ENCODE data around the gene IGSF8.

Gene IGSF8

DNA sequence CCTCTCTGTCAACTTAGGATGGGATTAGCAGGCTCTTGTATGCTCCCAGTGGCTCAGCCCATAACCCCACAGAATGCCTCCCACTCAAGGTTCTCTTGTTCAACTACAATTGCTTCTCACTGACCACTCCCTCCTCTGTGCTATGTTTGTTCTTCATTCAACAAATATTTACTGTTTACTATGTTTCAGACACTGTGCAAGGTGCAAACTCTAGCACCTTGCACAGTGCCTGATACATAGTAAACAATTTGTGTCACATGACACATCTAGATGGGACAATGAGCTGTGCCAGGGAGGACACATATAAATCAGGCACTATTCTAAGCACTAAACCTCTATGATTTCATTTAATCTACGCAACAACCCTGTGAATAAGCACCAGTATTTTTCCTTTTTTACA is 32.5 kb upstream of the IGSF8 start:
- no peak overlapping the region for H3K4me3 ChIP-seq (ENCODE audit: low read depth, low read length)
- no peak for TF ChIP-seq CTCF (IDR thresholded peaks at IDR 0.05; ENCODE audit: low read depth, low read length, missing control alignments)
- DNase-seq (ENCODE audit: low read depth), result no peak

- DNase-seq (ENCODE audit: low read depth), result no peak
- H3K4me3 ChIP-seq (ENCODE audit: low read depth, low read length), result no peak overlapping the region
- no peak for TF ChIP-seq CTCF (IDR thresholded peaks at IDR 0.05; ENCODE audit: low read depth, low read length, missing control alignments)
These were observed 32.1 kb upstream of the IGSF8 start for GRCh38 chr1:160130486-160130885.

DNA sequence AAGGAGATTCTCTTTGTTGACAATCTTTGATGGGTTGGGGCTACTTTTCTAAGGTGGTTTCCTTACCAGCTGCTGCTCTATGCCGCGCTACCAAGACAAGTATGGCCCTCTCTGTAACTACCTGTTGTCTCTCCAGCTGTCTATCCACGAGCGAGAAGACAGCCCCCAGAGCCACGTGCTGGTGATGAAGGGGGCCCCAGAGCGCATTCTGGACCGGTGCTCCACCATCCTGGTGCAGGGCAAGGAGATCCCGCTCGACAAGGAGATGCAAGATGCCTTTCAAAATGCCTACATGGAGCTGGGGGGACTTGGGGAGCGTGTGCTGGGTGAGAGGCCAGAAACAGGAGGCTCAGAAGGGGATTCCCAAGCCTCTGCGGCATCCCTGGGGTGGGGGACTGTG is 31.5 kb upstream of the IGSF8 start:
- no peak overlapping the region for H3K4me3 ChIP-seq (ENCODE audit: low read depth, low read length)
- no peak for DNase-seq (ENCODE audit: low read depth)
- no peak for TF ChIP-seq CTCF (IDR thresholded peaks at IDR 0.05; ENCODE audit: low read depth, low read length, missing control alignments)

- no peak for TF ChIP-seq CTCF (IDR thresholded peaks at IDR 0.05; ENCODE audit: low read depth, low read length, missing control alignments)
- no peak for DNase-seq (ENCODE audit: low read depth)
These were observed 31.1 kb upstream of the IGSF8 start for GRCh38 chr1:160129558-160129957.

GRCh38 chr1:160129046-160129445 is 30.6 kb upstream of the IGSF8 start:
- no peak for DNase-seq (ENCODE audit: low read depth)
- no peak overlapping the region for H3K4me3 ChIP-seq (ENCODE audit: low read depth, low read length)
- TF ChIP-seq CTCF (IDR thresholded peaks at IDR 0.05; ENCODE audit: low read depth, low read length, missing control alignments), result no peak

More at GRCh38 chr1:160129558-160129957, 31.1 kb upstream of the IGSF8 start:
- no peak overlapping the region for H3K4me3 ChIP-seq (ENCODE audit: low read depth, low read length)

DNA sequence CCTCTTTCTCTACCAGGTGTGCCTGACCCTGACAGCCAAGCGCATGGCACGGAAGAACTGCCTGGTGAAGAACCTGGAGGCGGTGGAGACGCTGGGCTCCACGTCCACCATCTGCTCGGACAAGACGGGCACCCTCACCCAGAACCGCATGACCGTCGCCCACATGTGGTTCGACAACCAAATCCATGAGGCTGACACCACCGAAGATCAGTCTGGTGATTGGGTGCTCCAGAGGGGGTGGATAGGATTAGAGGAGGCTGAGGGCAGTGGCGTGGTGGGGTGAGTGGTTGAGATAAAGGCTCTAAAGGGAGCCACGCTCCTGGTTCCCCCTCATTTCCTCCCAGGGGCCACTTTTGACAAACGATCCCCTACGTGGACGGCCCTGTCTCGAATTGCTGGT is 30.2 kb upstream of the IGSF8 start:
- no peak for DNase-seq (ENCODE audit: low read depth)
- H3K4me3 ChIP-seq (ENCODE audit: low read depth, low read length), result no peak overlapping the region
- no peak for TF ChIP-seq CTCF (IDR thresholded peaks at IDR 0.05; ENCODE audit: low read depth, low read length, missing control alignments)

- no peak for DNase-seq (ENCODE audit: low read depth)
- TF ChIP-seq CTCF (IDR thresholded peaks at IDR 0.05; ENCODE audit: low read depth, low read length, missing control alignments), result no peak
- H3K4me3 ChIP-seq (ENCODE audit: low read depth, low read length), result no peak overlapping the region
These were observed 29.6 kb upstream of the IGSF8 start for GRCh38 chr1:160127865-160128523.
